Fibroblast of upper back skin (primary cell): Measurements from ENCODE around the gene LRG1.
"Not testable (repeated sequence)": the region's sequence is repeated elsewhere in the genome, so short reads cannot be mapped to it uniquely, and the experiment has no call there.

ENCODE experiments used
- DNase-seq: peaks from one replicate; pipeline ENCODE4 v3.0.0-alpha.2; 2013

Gene LRG1

GRCh38 chr19:4575267-4576015, 35.6 kb upstream of the LRG1 start:
- peak; percentile 99 for DNase-seq

- DNase-seq = no peak
Observed at GRCh38 chr19:4573682-4574081, 33.8 kb upstream of the LRG1 start.

GRCh38 chr19:4571305-4571917, 31.6 kb upstream of the LRG1 start:
- no peak for DNase-seq

GRCh38 chr19:4570916-4571304, 31.1 kb upstream of the LRG1 start:
- DNase-seq = no peak

GRCh38 chr19:4570402-4570801, 30.6 kb upstream of the LRG1 start:
- no peak for DNase-seq

- no peak for DNase-seq
Observed at GRCh38 chr19:4568886-4569285, 29.1 kb upstream of the LRG1 start.

- peak; percentile 36 for DNase-seq
Observed at GRCh38 chr19:4567584-4568071, 27.8 kb upstream of the LRG1 start.

- no peak for DNase-seq
Observed at GRCh38 chr19:4566402-4567051, 26.7 kb upstream of the LRG1 start.

GRCh38 chr19:4563562-4563961, 23.7 kb upstream of the LRG1 start:
- not testable (repeated sequence) for DNase-seq

GRCh38 chr19:4562085-4562484, 22.2 kb upstream of the LRG1 start:
- not testable (repeated sequence) for DNase-seq

GRCh38 chr19:4559569-4559968, 19.7 kb upstream of the LRG1 start, which contains the start of gene SEMA6B:
Gene SEMA6B, minus strand, starts transcription at chr19:4559684. Its CDS starts 1,227 bp downstream, at chr19:4558457.
- no peak for DNase-seq

- DNase-seq = no peak
Observed at GRCh38 chr19:4557971-4558941, 18.4 kb upstream of the LRG1 start.

- no peak for DNase-seq
Observed at GRCh38 chr19:4557144-4557970, 17.5 kb upstream of the LRG1 start.

GRCh38 chr19:4556597-4557127, 16.8 kb upstream of the LRG1 start:
- no peak for DNase-seq

GRCh38 chr19:4555657-4556561, 16.1 kb upstream of the LRG1 start:
- DNase-seq = no peak

- no peak for DNase-seq
Observed at GRCh38 chr19:4554717-4555116, 14.9 kb upstream of the LRG1 start.

- DNase-seq = no peak
Observed at GRCh38 chr19:4553775-4554174, 13.9 kb upstream of the LRG1 start.

- no peak for DNase-seq
Observed at GRCh38 chr19:4553092-4553695, 13.4 kb upstream of the LRG1 start.

- DNase-seq = no peak
Observed at GRCh38 chr19:4552525-4552819, 12.6 kb upstream of the LRG1 start.

- DNase-seq = no peak
Observed at GRCh38 chr19:4550479-4551050, 10.7 kb upstream of the LRG1 start.
